Measurements from ENCODE around the gene TIMMDC1. TPM values are rescaled to one million over a fixed set of nuclear protein-coding genes. Genes with fewer than 3 reads are reported as not detected.

Gene TIMMDC1
- total and polyA plus RNA-seq, 9 of the 15 experiments (the other 6 are each of a cell fraction or from before 2014, with no cell fraction given) = 62.1 to 226 (median 86.6) TPM

GRCh38 chr3:119498186-119499011 lies at the start of gene TIMMDC1 (continued):
- peak; percentile 62 for TF ChIP-seq NCOA1 (IDR thresholded peaks at IDR 0.05; ENCODE audit: low read depth)
- TF ChIP-seq TAF1 (IDR thresholded peaks at IDR 0.05; ENCODE audit: control insufficient read depth, extremely low read depth, insufficient read depth, low read length, severe bottlenecking) = peak; percentile 81
- TF ChIP-seq MYBL2 (IDR thresholded peaks at IDR 0.05; ENCODE audit: low read depth) = no peak
- TF ChIP-seq MYBL2 (CRISPR knock-in tag; IDR thresholded peaks at IDR 0.05; ENCODE audit: borderline replicate concordance) = no peak
- TF ChIP-seq, protein P1, sequence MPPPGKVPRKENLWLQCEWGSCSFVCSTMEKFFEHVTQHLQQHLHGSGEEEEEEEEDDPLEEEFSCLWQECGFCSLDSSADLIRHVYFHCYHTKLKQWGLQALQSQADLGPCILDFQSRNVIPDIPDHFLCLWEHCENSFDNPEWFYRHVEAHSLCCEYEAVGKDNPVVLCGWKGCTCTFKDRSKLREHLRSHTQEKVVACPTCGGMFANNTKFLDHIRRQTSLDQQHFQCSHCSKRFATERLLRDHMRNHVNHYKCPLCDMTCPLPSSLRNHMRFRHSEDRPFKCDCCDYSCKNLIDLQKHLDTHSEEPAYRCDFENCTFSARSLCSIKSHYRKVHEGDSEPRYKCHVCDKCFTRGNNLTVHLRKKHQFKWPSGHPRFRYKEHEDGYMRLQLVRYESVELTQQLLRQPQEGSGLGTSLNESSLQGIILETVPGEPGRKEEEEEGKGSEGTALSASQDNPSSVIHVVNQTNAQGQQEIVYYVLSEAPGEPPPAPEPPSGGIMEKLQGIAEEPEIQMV (tag; conservative IDR thresholded peaks at IDR 0.05; ENCODE audit: low read depth) = no peak
- TF ChIP-seq PTRF (tag; IDR thresholded peaks at IDR 0.05) = no peak
- no peak for TF ChIP-seq PHTF2 (CRISPR knock-in tag; IDR thresholded peaks at IDR 0.05)
- TF ChIP-seq RAD51 (IDR thresholded peaks at IDR 0.05; ENCODE audit: borderline replicate concordance, low read depth) = no peak
- TF ChIP-seq, protein P2, sequence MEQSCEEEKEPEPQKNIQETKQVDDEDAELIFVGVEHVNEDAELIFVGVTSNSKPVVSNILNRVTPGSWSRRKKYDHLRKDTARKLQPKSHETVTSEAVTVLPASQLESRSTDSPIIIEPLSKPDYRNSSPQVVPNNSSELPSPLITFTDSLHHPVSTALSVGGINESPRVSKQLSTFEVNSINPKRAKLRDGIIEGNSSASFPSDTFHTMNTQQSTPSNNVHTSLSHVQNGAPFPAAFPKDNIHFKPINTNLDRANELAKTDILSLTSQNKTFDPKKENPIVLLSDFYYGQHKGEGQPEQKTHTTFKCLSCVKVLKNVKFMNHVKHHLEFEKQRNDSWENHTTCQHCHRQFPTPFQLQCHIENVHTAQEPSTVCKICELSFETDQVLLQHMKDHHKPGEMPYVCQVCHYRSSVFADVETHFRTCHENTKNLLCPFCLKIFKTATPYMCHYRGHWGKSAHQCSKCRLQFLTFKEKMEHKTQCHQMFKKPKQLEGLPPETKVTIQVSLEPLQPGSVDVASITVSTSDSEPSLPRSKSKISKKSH (CRISPR knock-in tag; IDR thresholded peaks at IDR 0.05) = no peak
- no peak for TF ChIP-seq ZNF212 (CRISPR knock-in tag; IDR thresholded peaks at IDR 0.05)
- TF ChIP-seq, protein P3, sequence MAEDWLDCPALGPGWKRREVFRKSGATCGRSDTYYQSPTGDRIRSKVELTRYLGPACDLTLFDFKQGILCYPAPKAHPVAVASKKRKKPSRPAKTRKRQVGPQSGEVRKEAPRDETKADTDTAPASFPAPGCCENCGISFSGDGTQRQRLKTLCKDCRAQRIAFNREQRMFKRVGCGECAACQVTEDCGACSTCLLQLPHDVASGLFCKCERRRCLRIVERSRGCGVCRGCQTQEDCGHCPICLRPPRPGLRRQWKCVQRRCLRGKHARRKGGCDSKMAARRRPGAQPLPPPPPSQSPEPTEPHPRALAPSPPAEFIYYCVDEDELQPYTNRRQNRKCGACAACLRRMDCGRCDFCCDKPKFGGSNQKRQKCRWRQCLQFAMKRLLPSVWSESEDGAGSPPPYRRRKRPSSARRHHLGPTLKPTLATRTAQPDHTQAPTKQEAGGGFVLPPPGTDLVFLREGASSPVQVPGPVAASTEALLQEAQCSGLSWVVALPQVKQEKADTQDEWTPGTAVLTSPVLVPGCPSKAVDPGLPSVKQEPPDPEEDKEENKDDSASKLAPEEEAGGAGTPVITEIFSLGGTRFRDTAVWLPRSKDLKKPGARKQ (CRISPR knock-in tag; IDR thresholded peaks at IDR 0.05) = no peak
- no peak for TF ChIP-seq SNAPC5 (CRISPR knock-in tag; IDR thresholded peaks at IDR 0.05)
- TF ChIP-seq, protein P4, sequence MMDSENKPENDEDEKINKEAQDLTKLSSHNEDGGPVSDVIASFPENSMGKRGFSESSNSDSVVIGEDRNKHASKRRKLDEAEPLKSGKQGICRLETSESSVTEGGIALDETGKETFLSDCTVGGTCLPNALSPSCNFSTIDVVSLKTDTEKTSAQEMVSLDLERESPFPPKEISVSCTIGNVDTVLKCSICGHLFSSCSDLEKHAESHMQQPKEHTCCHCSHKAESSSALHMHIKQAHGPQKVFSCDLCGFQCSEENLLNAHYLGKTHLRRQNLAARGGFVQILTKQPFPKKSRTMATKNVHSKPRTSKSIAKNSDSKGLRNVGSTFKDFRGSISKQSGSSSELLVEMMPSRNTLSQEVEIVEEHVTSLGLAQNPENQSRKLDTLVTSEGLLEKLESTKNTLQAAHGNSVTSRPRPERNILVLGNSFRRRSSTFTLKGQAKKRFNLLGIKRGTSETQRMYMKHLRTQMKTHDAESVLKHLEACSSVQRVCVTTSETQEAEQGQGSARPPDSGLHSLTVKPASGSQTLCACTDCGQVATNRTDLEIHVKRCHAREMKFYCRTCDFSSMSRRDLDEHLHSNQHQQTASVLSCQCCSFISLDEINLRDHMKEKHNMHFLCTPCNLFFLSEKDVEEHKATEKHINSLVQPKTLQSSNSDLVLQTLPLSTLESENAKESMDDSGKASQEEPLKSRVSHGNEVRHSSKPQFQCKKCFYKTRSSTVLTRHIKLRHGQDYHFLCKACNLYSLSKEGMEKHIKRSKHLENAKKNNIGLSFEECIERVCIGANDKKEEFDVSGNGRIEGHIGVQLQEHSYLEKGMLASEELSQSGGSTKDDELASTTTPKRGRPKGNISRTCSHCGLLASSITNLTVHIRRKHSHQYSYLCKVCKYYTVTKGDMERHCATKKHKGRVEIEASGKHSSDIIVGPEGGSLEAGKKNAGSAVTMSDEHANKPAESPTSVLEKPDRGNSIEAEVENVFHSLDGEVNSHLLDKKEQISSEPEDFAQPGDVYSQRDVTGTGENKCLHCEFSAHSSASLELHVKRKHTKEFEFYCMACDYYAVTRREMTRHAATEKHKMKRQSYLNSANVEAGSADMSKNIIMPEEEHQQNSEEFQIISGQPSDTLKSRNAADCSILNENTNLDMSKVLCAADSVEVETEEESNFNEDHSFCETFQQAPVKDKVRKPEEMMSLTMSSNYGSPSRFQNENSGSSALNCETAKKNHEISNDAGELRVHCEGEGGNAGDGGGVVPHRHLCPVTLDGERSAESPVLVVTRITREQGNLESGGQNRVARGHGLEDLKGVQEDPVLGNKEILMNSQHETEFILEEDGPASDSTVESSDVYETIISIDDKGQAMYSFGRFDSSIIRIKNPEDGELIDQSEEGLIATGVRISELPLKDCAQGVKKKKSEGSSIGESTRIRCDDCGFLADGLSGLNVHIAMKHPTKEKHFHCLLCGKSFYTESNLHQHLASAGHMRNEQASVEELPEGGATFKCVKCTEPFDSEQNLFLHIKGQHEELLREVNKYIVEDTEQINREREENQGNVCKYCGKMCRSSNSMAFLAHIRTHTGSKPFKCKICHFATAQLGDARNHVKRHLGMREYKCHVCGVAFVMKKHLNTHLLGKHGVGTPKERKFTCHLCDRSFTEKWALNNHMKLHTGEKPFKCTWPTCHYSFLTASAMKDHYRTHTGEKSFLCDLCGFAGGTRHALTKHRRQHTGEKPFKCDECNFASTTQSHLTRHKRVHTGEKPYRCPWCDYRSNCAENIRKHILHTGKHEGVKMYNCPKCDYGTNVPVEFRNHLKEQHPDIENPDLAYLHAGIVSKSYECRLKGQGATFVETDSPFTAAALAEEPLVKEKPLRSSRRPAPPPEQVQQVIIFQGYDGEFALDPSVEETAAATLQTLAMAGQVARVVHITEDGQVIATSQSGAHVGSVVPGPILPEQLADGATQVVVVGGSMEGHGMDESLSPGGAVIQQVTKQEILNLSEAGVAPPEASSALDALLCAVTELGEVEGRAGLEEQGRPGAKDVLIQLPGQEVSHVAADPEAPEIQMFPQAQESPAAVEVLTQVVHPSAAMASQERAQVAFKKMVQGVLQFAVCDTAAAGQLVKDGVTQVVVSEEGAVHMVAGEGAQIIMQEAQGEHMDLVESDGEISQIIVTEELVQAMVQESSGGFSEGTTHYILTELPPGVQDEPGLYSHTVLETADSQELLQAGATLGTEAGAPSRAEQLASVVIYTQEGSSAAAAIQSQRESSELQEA (IDR thresholded peaks at IDR 0.05; ENCODE audit: low read depth) = no peak
